ENCODE measurements around the gene UQCC5. TPM values are rescaled to one million over a fixed set of nuclear protein-coding genes. Genes with fewer than 3 reads are reported as not detected.

The UQCC5 gene
- total and polyA plus RNA-seq, 2 experiments from 2014 or later, result 0.32 to 64.2 TPM

DNA sequence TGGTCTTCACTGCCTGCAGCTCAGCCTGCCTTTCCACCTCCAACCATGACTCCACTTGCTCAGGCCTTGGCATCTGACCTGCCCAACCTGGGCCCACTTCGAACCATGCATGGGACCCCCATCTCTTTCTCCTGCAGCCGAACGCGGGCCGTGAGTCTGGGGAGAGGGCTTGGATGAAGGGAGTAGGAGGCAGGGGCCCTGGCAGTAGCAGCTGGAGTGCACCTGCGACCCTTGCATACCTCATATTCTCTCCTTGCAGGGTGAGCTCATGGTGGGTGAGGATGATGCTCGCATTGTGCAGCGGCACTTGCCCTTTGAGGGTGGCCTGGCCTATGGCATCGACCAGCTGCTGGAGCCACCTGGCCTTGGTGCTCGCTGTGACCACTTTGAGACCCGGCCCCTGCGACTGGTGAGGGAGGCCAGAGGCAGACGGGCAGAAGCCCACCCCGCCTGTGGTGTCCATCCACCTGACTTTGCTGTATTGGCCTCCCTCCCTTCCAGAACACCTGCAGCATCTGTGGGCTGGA, 16.2 kb upstream of the UQCC5 start:
- TF ChIP-seq EZH2 (IDR thresholded peaks at IDR 0.05; ENCODE audit: insufficient read depth, poor library complexity, severe bottlenecking) (no peak), EZH2phosphoT487 (IDR thresholded peaks at IDR 0.05; ENCODE audit: insufficient read depth, low read depth) (no peak)
- no peaks in the 10 kb centered on the region for H3F3A ChIP-seq (ENCODE audit: insufficient read depth)
- H3K4me2 ChIP-seq (ENCODE audit: unreplicated experiment), result no peak overlapping the region
- in situ Hi-C loops (cut with MboI), result no loop called here
- H3K9ac ChIP-seq, result no peak overlapping the region
- no peak overlapping the region for H3K27ac ChIP-seq
- no peaks in the 10 kb centered on the region for H3K36me3 ChIP-seq (ENCODE audit: low read depth)
- no peak for DNase-seq
- no peak overlapping the region for H3K4me3 ChIP-seq
- WGBS, 2 experiments (ENCODE audit: low coverage in 1 of 2, low lambda C conversion rate in 2 of 2, missing lambda C conversion rate in 2 of 2), result 80 to 81% methylated on average over 14 of the region's 14 CpGs
- no peaks in the 10 kb centered on the region for H3K4me1 ChIP-seq (ENCODE audit: insufficient read depth)
- H4K20me1 ChIP-seq (ENCODE audit: insufficient read depth), result no peaks in the 10 kb centered on the region
- H3K27me3 ChIP-seq (replicated peaks; ENCODE audit: insufficient read depth), result no peaks in the 10 kb centered on the region
- no peaks in the 10 kb centered on the region for H3K9me3 ChIP-seq (ENCODE audit: low read depth)
- no peak overlapping the region for H2AFZ ChIP-seq
- no peaks in the 10 kb centered on the region for H3K9me2 ChIP-seq (ENCODE audit: insufficient read depth)
- H3K79me2 ChIP-seq (ENCODE audit: insufficient read depth), result no peaks in the 10 kb centered on the region

- Histone ChIP-seq H3K27ac (no peak overlapping the region), H2AFZ (no peak overlapping the region), H3K4me1 (ENCODE audit: insufficient read depth) (no peaks in the 10 kb centered on the region), H3K79me2 (ENCODE audit: insufficient read depth) (no peaks in the 10 kb centered on the region), H3F3A (ENCODE audit: insufficient read depth) (no peaks in the 10 kb centered on the region), H3K36me3 (ENCODE audit: low read depth) (no peaks in the 10 kb centered on the region), H3K27me3 (replicated peaks; ENCODE audit: insufficient read depth) (no peaks in the 10 kb centered on the region), H4K20me1 (ENCODE audit: insufficient read depth) (no peaks in the 10 kb centered on the region), H3K9me3 (ENCODE audit: low read depth) (no peaks in the 10 kb centered on the region), H3K4me2 (ENCODE audit: unreplicated experiment) (no peak overlapping the region), H3K4me3 (no peak overlapping the region), H3K9me2 (ENCODE audit: insufficient read depth) (no peaks in the 10 kb centered on the region), H3K9ac (no peak overlapping the region)
- in situ Hi-C loops (cut with MboI), result no loop called here
- no peak for TF ChIP-seq EZH2phosphoT487 (IDR thresholded peaks at IDR 0.05; ENCODE audit: insufficient read depth, low read depth)
- WGBS, 2 experiments (ENCODE audit: low coverage in 1 of 2, low lambda C conversion rate in 2 of 2, missing lambda C conversion rate in 2 of 2), result 92% methylated on average over 20 of the region's 20 CpGs
- DNase-seq, result no peak
Measured at GRCh38 chr3:52520716-52521487, 15.5 kb upstream of the UQCC5 start.

- no peaks in the 10 kb centered on the region for H3K9me3 ChIP-seq (ENCODE audit: low read depth)
- no peaks in the 10 kb centered on the region for H3K27me3 ChIP-seq (replicated peaks; ENCODE audit: insufficient read depth)
- H3K9ac ChIP-seq, result no peak overlapping the region
- H4K20me1 ChIP-seq (ENCODE audit: insufficient read depth), result no peaks in the 10 kb centered on the region
- TF ChIP-seq EZH2 (IDR thresholded peaks at IDR 0.05; ENCODE audit: insufficient read depth, poor library complexity, severe bottlenecking), result no peak
- H3K9me2 ChIP-seq (ENCODE audit: insufficient read depth), result no peaks in the 10 kb centered on the region
- no peaks in the 10 kb centered on the region for H3K36me3 ChIP-seq (ENCODE audit: low read depth)
- H3K27ac ChIP-seq, result no peak overlapping the region
- in situ Hi-C loops (cut with MboI), result no loop called here
- no peaks in the 10 kb centered on the region for H3K4me1 ChIP-seq (ENCODE audit: insufficient read depth)
- no peak overlapping the region for H3K4me2 ChIP-seq (ENCODE audit: unreplicated experiment)
- H2AFZ ChIP-seq, result no peak overlapping the region
- H3K79me2 ChIP-seq (ENCODE audit: insufficient read depth), result no peaks in the 10 kb centered on the region
- WGBS, 2 experiments (ENCODE audit: low coverage in 1 of 2, low lambda C conversion rate in 2 of 2, missing lambda C conversion rate in 2 of 2), result 70 to 75% methylated on average over 8 of the region's 8 CpGs
- DNase-seq, result no peak
- no peak overlapping the region for H3K4me3 ChIP-seq
- H3F3A ChIP-seq (ENCODE audit: insufficient read depth), result no peaks in the 10 kb centered on the region
Measured at GRCh38 chr3:52521488-52521824, 14.9 kb upstream of the UQCC5 start.

GRCh38 chr3:52521881-52522650, 14.3 kb upstream of the UQCC5 start:
- in situ Hi-C loops (cut with MboI), result no loop called here
- Histone ChIP-seq H2AFZ (no peak overlapping the region), H3K9me2 (ENCODE audit: insufficient read depth) (no peaks in the 10 kb centered on the region), H3F3A (ENCODE audit: insufficient read depth) (no peaks in the 10 kb centered on the region), H3K9me3 (ENCODE audit: low read depth) (no peaks in the 10 kb centered on the region), H3K36me3 (ENCODE audit: low read depth) (no peaks in the 10 kb centered on the region), H3K4me2 (ENCODE audit: unreplicated experiment) (no peak overlapping the region), H3K4me3 (no peak overlapping the region), H3K79me2 (ENCODE audit: insufficient read depth) (no peaks in the 10 kb centered on the region), H3K27me3 (replicated peaks; ENCODE audit: insufficient read depth) (no peaks in the 10 kb centered on the region), H3K27ac (no peak overlapping the region), H3K9ac (no peak overlapping the region), H3K4me1 (ENCODE audit: insufficient read depth) (no peaks in the 10 kb centered on the region), H4K20me1 (ENCODE audit: insufficient read depth) (no peaks in the 10 kb centered on the region)
- TF ChIP-seq EZH2phosphoT487 (IDR thresholded peaks at IDR 0.05; ENCODE audit: insufficient read depth, low read depth) (no peak), EZH2 (IDR thresholded peaks at IDR 0.05; ENCODE audit: insufficient read depth, poor library complexity, severe bottlenecking) (no peak)
- 91 to 93% methylated on average over 33 of the region's 33 CpGs for WGBS, 2 experiments (ENCODE audit: low coverage in 1 of 2, low lambda C conversion rate in 2 of 2, missing lambda C conversion rate in 2 of 2)
- no peak for DNase-seq
